Measurements from ENCODE around the gene RIMBP2. TPM values are rescaled to one million over a fixed set of nuclear protein-coding genes. Genes with fewer than 3 reads are reported as not detected.

Gene RIMBP2
- total and polyA plus RNA-seq, 2 experiments from 2014 or later = 0.31 to 0.37 TPM

GRCh38 chr12:130644566-130644965 lies 71.5 kb downstream of the RIMBP2 start:
- Histone ChIP-seq H3F3A (replicated peaks; ENCODE audit: low read depth) (no peaks in the 10 kb centered on the region), H3K79me2 (replicated peaks; ENCODE audit: insufficient read depth) (no peaks in the 10 kb centered on the region), H3K36me3 (ENCODE audit: insufficient read depth) (no peaks in the 10 kb centered on the region), H3K27ac (ENCODE audit: low read depth) (no peak overlapping the region), H3K4me2 (no peak overlapping the region), H4K20me1 (replicated peaks; ENCODE audit: insufficient read depth) (no peaks in the 10 kb centered on the region), H2AFZ (no peak overlapping the region), H3K9me2 (ENCODE audit: insufficient read depth) (no peaks in the 10 kb centered on the region), H3K27me3 (ENCODE audit: insufficient read depth) (no peaks in the 10 kb centered on the region), H3K4me3 (no peak overlapping the region), H3K4me1 (ENCODE audit: insufficient read depth) (no peaks in the 10 kb centered on the region)
- ATAC-seq (no peak), DNase-seq (ENCODE audit: low spot score) (no peak)
- peaks cover 7% of the 10 kb centered on the region for H3K27me3 Mint-ChIP-seq (ENCODE audit: insufficient read depth, low read depth, poor library complexity)
- TF ChIP-seq CTCF (conservative IDR thresholded peaks at IDR 0.05; ENCODE audit: low read depth in 2 of 2) = no peak
- no peak for TF ChIP-seq CREB1 (CRISPR knock-in tag; IDR thresholded peaks at IDR 0.05; ENCODE audit: low read depth)
- TF ChIP-seq EZH2 (IDR thresholded peaks at IDR 0.05; ENCODE audit: low read depth, unreplicated experiment) = no peak
- no peak overlapping the region for H3K27ac Mint-ChIP-seq
- peaks cover 28% of the 10 kb centered on the region; the same call in 2 of the 3 replicates for H3K36me3 Mint-ChIP-seq (ENCODE audit: low read depth)
- H3K4me1 Mint-ChIP-seq = no peaks in the 10 kb centered on the region
- peaks cover 83% of the 10 kb centered on the region for H3K9me3 Mint-ChIP-seq
- H3K4me3 Mint-ChIP-seq = no peak overlapping the region

- no peak for ATAC-seq
- Mint-ChIP-seq H3K27ac (no peak overlapping the region), H3K36me3 (ENCODE audit: low read depth) (peaks cover 28% of the 10 kb centered on the region; the same call in 2 of the 3 replicates), H3K4me3 (no peak overlapping the region), H3K9me3 (peaks cover 83% of the 10 kb centered on the region), H3K4me1 (no peaks in the 10 kb centered on the region), H3K27me3 (ENCODE audit: insufficient read depth, low read depth, poor library complexity) (peaks cover 7% of the 10 kb centered on the region)
- H4K20me1 ChIP-seq (replicated peaks; ENCODE audit: insufficient read depth) = no peaks in the 10 kb centered on the region
- no peak overlapping the region for H3K4me3 ChIP-seq
- H3K9me2 ChIP-seq (ENCODE audit: insufficient read depth) = no peaks in the 10 kb centered on the region
- no peaks in the 10 kb centered on the region for H3K4me1 ChIP-seq (ENCODE audit: insufficient read depth)
- no peaks in the 10 kb centered on the region for H3K79me2 ChIP-seq (replicated peaks; ENCODE audit: insufficient read depth)
- H3F3A ChIP-seq (replicated peaks; ENCODE audit: low read depth) = no peaks in the 10 kb centered on the region
- no peak for DNase-seq (ENCODE audit: low spot score)
- H3K27me3 ChIP-seq (ENCODE audit: insufficient read depth) = no peaks in the 10 kb centered on the region
- H3K36me3 ChIP-seq (ENCODE audit: insufficient read depth) = no peaks in the 10 kb centered on the region
- H3K4me2 ChIP-seq = no peak overlapping the region
- H2AFZ ChIP-seq = no peak overlapping the region
- H3K27ac ChIP-seq (ENCODE audit: low read depth) = no peak overlapping the region
- TF ChIP-seq ETS1 (IDR thresholded peaks at IDR 0.05) = no peak
- TF ChIP-seq CTCF (conservative IDR thresholded peaks at IDR 0.05; ENCODE audit: low read depth in 2 of 2) = no peak
- no peak for TF ChIP-seq NANOG (IDR thresholded peaks at IDR 0.05; ENCODE audit: borderline replicate concordance)
- no peak for TF ChIP-seq ZNF331 (CRISPR knock-in tag; IDR thresholded peaks at IDR 0.05; ENCODE audit: low read depth)
- TF ChIP-seq JUNB (IDR thresholded peaks at IDR 0.05; ENCODE audit: unreplicated experiment) = no peak
- no peak for TF ChIP-seq STAT1 (IDR thresholded peaks at IDR 0.05; ENCODE audit: unreplicated experiment)
- TF ChIP-seq ZNF462 (CRISPR knock-in tag; IDR thresholded peaks at IDR 0.05) = no peak
- no peak for TF ChIP-seq EZH2phosphoT487 (IDR thresholded peaks at IDR 0.05; ENCODE audit: unreplicated experiment)
Observed at GRCh38 chr12:130644146-130644545, 72.0 kb downstream of the RIMBP2 start.
